Measurements from ENCODE around the gene KCNK10. TPM values are rescaled to one million over a fixed set of nuclear protein-coding genes. Genes with fewer than 3 reads are reported as not detected.

KCNK10 gene
- total and polyA plus RNA-seq, 10 donors, result 0.03 to 0.13 (median 0.08) TPM; not detected in 6

GRCh38 chr14:88231603-88232002 lies 91.5 kb downstream of the KCNK10 start:
- Histone ChIP-seq H3K4me1 (no peaks in the 10 kb centered on the region), H3K4me3 (no peak overlapping the region), H3K36me3 (no peaks in the 10 kb centered on the region), H3K27me3 (replicated peaks in 1 of 7) (peaks cover 0 to 5% (median 0%) of the 10 kb centered on the region in 7 donors), H3K9me3 (peaks cover 0 to 9% (median 0%) of the 10 kb centered on the region in 8 donors), H3K27ac (no peak overlapping the region)
- DNase-seq, result no peak
- WGBS, 5 donors, result 69 to 87% (median 81%) methylated on average over 5 of the region's 5 CpGs
- intact Hi-C loops (cut with DNase I; ENCODE audit: low total_unique reads), result no loop called here
- TF ChIP-seq POLR2A (IDR thresholded peaks at IDR 0.05), result no peak
- no peak for TF ChIP-seq CTCF (IDR thresholded peaks at IDR 0.05 in 8 of 11, conservative IDR thresholded peaks at IDR 0.05 in 3 of 11)
- TF ChIP-seq POLR2AphosphoS5 (IDR thresholded peaks at IDR 0.05), result no peak

- Histone ChIP-seq H3K9me3 (no peaks in the 10 kb centered on the region), H3K27me3 (replicated peaks in 1 of 7) (peaks cover 0 to 2% (median 0%) of the 10 kb centered on the region in 7 donors), H3K4me3 (no peak overlapping the region), H3K4me1 (no peaks in the 10 kb centered on the region), H3K36me3 (no peaks in the 10 kb centered on the region), H3K27ac (no peak overlapping the region)
- intact Hi-C loops (cut with DNase I; ENCODE audit: low total_unique reads), result no loop called here
- 67 to 88% (median 84%) methylated on average over 1 of the region's 1 CpG for WGBS, 5 donors
- no peak for DNase-seq
- no peak for TF ChIP-seq POLR2AphosphoS5 (IDR thresholded peaks at IDR 0.05)
- no peak for TF ChIP-seq POLR2A (IDR thresholded peaks at IDR 0.05)
- TF ChIP-seq CTCF (IDR thresholded peaks at IDR 0.05 in 8 of 11, conservative IDR thresholded peaks at IDR 0.05 in 3 of 11), result no peak
These were observed 93.6 kb downstream of the KCNK10 start for GRCh38 chr14:88229428-88229827.

- 66 to 86% (median 72%) methylated on average over 3 of the region's 3 CpGs for WGBS, 5 donors
These were observed 94.4 kb downstream of the KCNK10 start for GRCh38 chr14:88228522-88229236.

More at GRCh38 chr14:88228522-88229236, 94.4 kb downstream of the KCNK10 start:
- H3K27ac ChIP-seq, result no peak overlapping the region
- no peak for DNase-seq
- no peaks in the 10 kb centered on the region for H3K4me1 ChIP-seq
- peaks cover 0 to 4% (median 2%) of the 10 kb centered on the region in 8 donors for H3K9me3 ChIP-seq
- no peaks in the 10 kb centered on the region for H3K36me3 ChIP-seq
- no peaks in the 10 kb centered on the region for H3K27me3 ChIP-seq (replicated peaks in 1 of 7)
- H3K4me3 ChIP-seq, result no peak overlapping the region
- TF ChIP-seq CTCF (IDR thresholded peaks at IDR 0.05 in 8 of 11, conservative IDR thresholded peaks at IDR 0.05 in 3 of 11) (no peak), POLR2AphosphoS5 (IDR thresholded peaks at IDR 0.05) (no peak), POLR2A (IDR thresholded peaks at IDR 0.05) (no peak)
- intact Hi-C loops (cut with DNase I; ENCODE audit: low total_unique reads), result no loop called here
